Articular chondrocyte of knee joint (primary cell): ENCODE data around the gene WDR72. TPM values are rescaled to one million over a fixed set of nuclear protein-coding genes. Genes with fewer than 3 reads are reported as not detected.

Experiments used
- small RNA-seq: library from RNA; depleted of rRNA; stranded (forward); fragments of <200 nt; gene quantifications from one replicate; pipeline ENCODE3, GENCODE V24; 2012
- total RNA-seq: library from RNA; depleted of rRNA; stranded (reverse); fragments of >200 nt; gene quantifications from 2 replicates; pipeline ENCODE4 v1.2.3, GENCODE V29; 2012

The WDR72 gene
- total RNA-seq: not detected in 2 replicates

DNA sequence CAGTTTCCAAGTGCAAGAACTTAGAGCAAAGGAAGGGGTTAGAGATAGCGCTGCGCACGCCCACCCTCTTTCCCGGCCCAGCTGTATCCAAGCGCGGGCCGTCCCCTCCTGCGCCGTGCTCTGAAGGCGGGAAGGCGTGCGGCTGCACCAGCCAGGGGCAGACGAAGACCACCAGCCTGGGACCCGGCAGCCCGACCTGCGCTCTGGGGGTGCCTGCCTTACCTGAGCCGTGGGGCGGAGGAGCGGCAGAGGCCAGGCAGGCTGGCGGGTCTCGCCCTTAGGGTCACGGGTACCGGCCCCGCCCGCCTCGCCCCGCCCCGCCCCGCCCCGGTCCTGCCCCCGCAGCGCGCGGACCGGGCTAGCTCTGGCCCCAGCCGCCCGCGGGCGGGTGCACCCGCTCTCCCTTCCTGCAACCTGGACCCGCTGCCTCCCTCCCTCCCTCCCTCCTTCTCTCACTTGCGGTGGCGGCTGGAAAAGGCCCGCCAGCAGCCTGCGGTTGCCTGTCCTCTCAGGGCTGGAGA is at the start of gene WDR72:
TSS of gene WDR72 (minus strand) at position 253 of the 521 bp plus-strand sequence. CDS start 26,514 bp downstream, outside the sequence.

Small RNAs within 50 kb of the gene (small RNA-seq; reads per million reads assigned to genes)
- gene RNU2-53P: not detected
- not detected for gene RNU6-449P

Other genes starting within 250 kb of the WDR72 start
- gene UNC13C, start 218.8 kb upstream of the WDR72 start, total RNA-seq: not detected in 2 replicates